RWPE2 (cell line): ENCODE results near the gene FBRSL1.

Experiments
- ATAC-seq: fragments of 200-7000 bp; cut with Tn5 transposase; 3 replicates; pipeline ENCODE4 v1.9.1; 2021; ENCODE audit warnings: low read depth
- DNase-seq: peaks from one replicate; pipeline ENCODE4 v3.0.0-alpha.2; 2020; ENCODE audit warnings: low spot score
- H3K27ac ChIP-seq: fragments of 450-650 bp; 2 replicates; pipeline ENCODE4 v1.5.1; 2017; ENCODE audit warnings: mild to moderate bottlenecking; ENCODE audit not compliant: poor library complexity, severe bottlenecking
- H3K27me3 ChIP-seq: fragments of 250-450 bp; sonication (Bioruptor Pico); 2 replicates; pipeline ENCODE4 v1.5.1; 2021; ENCODE audit warnings: mild to moderate bottlenecking, moderate library complexity; ENCODE audit not compliant: insufficient read depth, poor library complexity, severe bottlenecking
- H3K36me3 ChIP-seq: fragments of 250-450 bp; sonication (Bioruptor Pico); 2 replicates; pipeline ENCODE4 v1.5.1; 2020; ENCODE audit warnings: low read depth, mild to moderate bottlenecking, moderate library complexity
- H3K4me1 ChIP-seq: fragments of 250-450 bp; sonication (Bioruptor Pico); 2 replicates; pipeline ENCODE4 v1.5.1; 2021; ENCODE audit warnings: mild to moderate bottlenecking, moderate library complexity; ENCODE audit not compliant: insufficient read depth, poor library complexity, severe bottlenecking
- H3K4me3 ChIP-seq: fragments of 250-450 bp; sonication (Bioruptor Pico); 2 replicates; pipeline ENCODE4 v1.5.1; 2021; ENCODE audit warnings: mild to moderate bottlenecking, moderate library complexity; ENCODE audit not compliant: severe bottlenecking
- H3K9me3 ChIP-seq: fragments of 250-450 bp; sonication (Bioruptor Pico); 2 replicates; pipeline ENCODE4 v1.5.1; 2021; ENCODE audit warnings: mild to moderate bottlenecking, moderate library complexity; ENCODE audit not compliant: severe bottlenecking
- CTCF ChIP-seq: fragments of 450-650 bp; IDR thresholded peaks from one replicate; pipeline ENCODE4 v1.5.1; 2017; ENCODE audit warnings: mild to moderate bottlenecking, moderate library complexity; ENCODE audit not compliant: poor library complexity, severe bottlenecking

The FBRSL1 gene

DNA sequence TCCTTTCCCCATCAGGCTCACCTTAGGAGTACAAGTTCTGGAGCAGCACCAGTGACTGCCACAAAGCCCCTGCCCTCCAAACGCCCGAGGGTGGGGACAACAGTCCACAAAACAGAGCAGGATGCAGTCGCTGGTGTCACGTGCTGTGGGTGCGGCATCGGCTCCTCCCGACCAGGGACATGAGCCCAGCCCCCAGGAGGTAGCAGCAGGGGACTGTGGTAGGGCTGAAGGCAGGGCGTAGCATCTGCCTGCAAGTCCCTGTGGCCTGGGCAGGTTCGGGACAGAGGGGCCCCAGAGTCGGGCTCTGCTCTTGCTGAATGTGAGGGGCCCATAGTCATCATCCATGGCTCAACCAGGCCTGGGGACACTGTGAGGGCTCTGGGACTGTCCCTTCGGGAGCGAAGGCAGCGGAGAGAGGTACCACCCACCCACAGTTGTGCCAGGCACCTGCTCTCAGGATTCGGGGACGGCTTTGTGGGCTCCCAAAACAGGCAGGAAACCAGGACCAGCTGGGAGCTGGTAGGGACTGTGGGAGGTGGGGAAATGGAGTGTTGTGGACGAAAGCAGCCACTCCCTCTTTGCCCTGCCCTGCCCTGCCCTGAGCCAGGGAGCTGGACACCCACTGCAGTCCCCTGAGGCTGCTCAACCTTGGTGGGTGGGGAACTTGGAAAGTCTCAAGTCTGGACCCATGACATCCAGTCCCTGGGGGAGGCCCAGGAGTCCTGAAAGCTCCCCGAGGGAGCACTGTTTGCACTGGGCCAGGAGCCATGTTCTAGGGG lies 30.7 kb downstream of the FBRSL1 start:
- H3K36me3 ChIP-seq: no peaks in the 10 kb centered on the region
- peaks cover 21% of the 10 kb centered on the region for H3K4me1 ChIP-seq
- no peak for TF ChIP-seq CTCF
- H3K27ac ChIP-seq: no peak overlapping the region
- DNase-seq (no peak), ATAC-seq (no peak)
- no peak overlapping the region for H3K4me3 ChIP-seq
- peaks cover 3% of the 10 kb centered on the region for H3K9me3 ChIP-seq
- H3K27me3 ChIP-seq: no peaks in the 10 kb centered on the region

- peaks cover 3% of the 10 kb centered on the region for H3K9me3 ChIP-seq
- H3K36me3 ChIP-seq: no peaks in the 10 kb centered on the region
- DNase-seq: no peak
- no peak overlapping the region for H3K27ac ChIP-seq
- H3K4me1 ChIP-seq: peaks cover 16% of the 10 kb centered on the region
- H3K27me3 ChIP-seq: no peaks in the 10 kb centered on the region
- no peak for ATAC-seq
- no peak overlapping the region for H3K4me3 ChIP-seq
- TF ChIP-seq CTCF: no peak
Measured at GRCh38 chr12:132521200-132521580, 31.2 kb downstream of the FBRSL1 start.

DNA sequence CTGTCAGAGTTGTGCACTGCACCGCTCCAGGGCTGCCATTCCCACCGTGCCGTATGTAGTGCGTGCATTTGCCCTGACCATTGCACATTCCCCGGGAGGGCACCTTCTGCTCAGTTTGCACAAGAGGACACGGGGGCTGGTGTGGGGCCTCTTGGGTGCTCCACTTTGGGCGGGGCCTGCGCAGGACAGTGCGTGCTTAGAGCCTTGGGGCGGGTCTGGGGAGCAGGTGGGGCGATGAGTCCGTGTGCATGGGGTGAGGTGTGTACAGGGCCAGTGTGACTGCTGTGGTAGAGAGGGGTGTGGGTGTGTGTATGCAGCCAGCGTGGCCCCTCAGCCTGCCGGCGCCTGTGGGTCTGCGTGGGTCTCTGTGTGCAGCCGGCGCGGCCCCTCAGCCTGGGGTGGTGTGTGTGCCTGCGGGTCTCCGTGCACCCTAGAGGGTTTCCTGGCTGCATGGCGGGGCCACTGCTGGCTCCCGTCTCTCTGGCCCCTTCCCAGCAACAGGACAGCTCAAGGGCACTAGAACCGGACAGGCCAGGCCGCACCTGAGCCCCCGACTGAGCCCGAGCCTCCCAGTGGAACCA lies 31.9 kb downstream of the FBRSL1 start:
- Histone ChIP-seq H3K27me3 (no peaks in the 10 kb centered on the region), H3K4me3 (no peak overlapping the region), H3K4me1 (peaks cover 15% of the 10 kb centered on the region), H3K36me3 (no peaks in the 10 kb centered on the region), H3K9me3 (peaks cover 3% of the 10 kb centered on the region), H3K27ac (no peak overlapping the region)
- ATAC-seq: no peak
- TF ChIP-seq CTCF: no peak
- DNase-seq: no peak

DNA sequence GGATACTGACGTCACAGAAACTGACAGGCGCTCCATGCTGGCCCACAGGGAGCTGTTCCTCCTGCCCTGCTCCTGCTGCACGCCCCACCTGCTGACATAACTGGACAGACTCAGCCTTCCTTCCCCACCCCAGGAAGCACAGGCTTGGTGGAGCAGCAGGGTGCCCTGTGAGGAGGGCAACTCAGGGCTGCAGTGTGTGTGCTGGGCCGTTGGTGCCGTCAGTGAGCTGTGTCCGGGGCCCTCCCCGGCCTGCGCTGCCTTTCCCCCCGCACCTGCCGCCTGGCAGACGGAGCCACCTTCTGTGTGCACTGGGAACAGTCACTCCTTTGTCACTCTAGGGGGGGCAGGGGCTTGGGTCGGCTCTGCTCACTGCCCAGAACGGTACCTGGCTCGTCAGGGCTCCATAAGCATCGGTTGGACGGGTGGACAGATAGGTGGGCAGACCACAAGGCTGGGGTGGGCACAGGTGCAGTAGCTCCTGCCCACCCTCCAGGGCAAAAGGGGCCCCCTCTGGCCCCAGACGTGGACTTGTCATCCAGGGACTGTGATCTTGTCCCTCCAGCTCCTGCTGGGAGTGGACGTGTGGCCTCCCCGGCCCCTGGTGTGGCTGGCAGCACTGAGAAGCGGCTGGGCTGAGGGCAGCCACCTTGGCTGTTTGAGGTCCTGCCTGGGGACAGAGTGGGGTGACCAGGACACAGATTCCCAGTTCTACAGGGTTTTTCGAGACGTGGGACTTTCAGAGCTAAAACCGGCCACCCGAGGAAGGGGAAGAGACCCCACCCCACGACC lies 32.8 kb downstream of the FBRSL1 start:
- no peak for TF ChIP-seq CTCF
- H3K4me3 ChIP-seq: no peak overlapping the region
- H3K36me3 ChIP-seq: no peaks in the 10 kb centered on the region
- no peak overlapping the region for H3K27ac ChIP-seq
- peaks cover 3% of the 10 kb centered on the region for H3K9me3 ChIP-seq
- peaks cover 15% of the 10 kb centered on the region for H3K4me1 ChIP-seq
- DNase-seq (no peak), ATAC-seq (no peak)
- no peaks in the 10 kb centered on the region for H3K27me3 ChIP-seq
